Uterus (tissue), 2 donors: ENCODE data around the gene ADGRF1.

Source experiments
- CTCF ChIP-seq, 4 experiments: fragments of 200-600 bp in 2 of 4; fragments of 450-650 bp in 2 of 4; sonication (generic) in 2 of 4; IDR thresholded peaks; one replicate each; pipeline ENCODE4 v1.5.1; 2016 to 2019; ENCODE audit warnings: antibody characterized with exemption in 4 of 4, mild to moderate bottlenecking in 2 of 4, moderate library complexity in 1 of 4
- POLR2A ChIP-seq, 2 donors: fragments of 450-650 bp; IDR thresholded peaks; one replicate each; pipeline ENCODE4 v1.6.1; 2016; ENCODE audit warnings: antibody characterized with exemption in 2 of 2, mild to moderate bottlenecking in 1 of 2, moderate library complexity in 1 of 2

- TF ChIP-seq POLR2A (IDR thresholded peaks at IDR 0.05) (no peak), CTCF (IDR thresholded peaks at IDR 0.05) (no peak)
These were observed 37.7 kb downstream of the ADGRF1 start for GRCh38 chr6:47004463-47004862.
